Naive thymus-derived CD4-positive, alpha-beta T cell (primary cell): ENCODE results near the gene ECE2. TPM values are rescaled to one million over a fixed set of nuclear protein-coding genes. Genes with fewer than 3 reads are reported as not detected.

Experiments
- ATAC-seq: fragments of 150-1000 bp; cut with Tn5 transposase; 2 replicates; pipeline ENCODE4 v1.10.0; 2021; ENCODE audit warnings: mild to moderate bottlenecking, moderate library complexity
- CTCF ChIA-PET: fragments of 350-600 bp; sonication (Branson Sonifier 250); formaldehyde crosslinking; loops from one replicate; lab custom pipeline; 2021; ENCODE audit warnings: antibody characterized with exemption; lab: Charles Lee
- POLR2A ChIA-PET: fragments of 350-600 bp; sonication (Branson Sonifier 250); formaldehyde crosslinking; loops from one replicate; lab custom pipeline; 2021; ENCODE audit warnings: antibody characterized with exemption, inconsistent platforms; lab: Charles Lee
- DNase-seq, 9 donors: peaks; one replicate each; pipeline versions ENCODE4 v3.0.0 to v3.0.0-alpha.2; 2020 to 2022; ENCODE audit warnings: mixed read lengths in 1 of 9
- H3K27ac ChIP-seq: one replicate; pipeline ENCODE4 v1.7.0; 2013; ENCODE audit warnings: mild to moderate bottlenecking, low read depth, low read length, moderate library complexity
- H3K27me3 ChIP-seq, 2 donors: one replicate each; pipeline ENCODE4 v1.7.0; 2013; ENCODE audit warnings: low read length in 2 of 2, mild to moderate bottlenecking in 2 of 2, moderate library complexity in 2 of 2; ENCODE audit not compliant: control insufficient read depth in 2 of 2, insufficient read depth in 2 of 2
- H3K36me3 ChIP-seq, 3 experiments: 1 replicate in 2 of 3; 2 replicates in 1 of 3; pipeline ENCODE4 v1.7.0; 2013; ENCODE audit warnings: low read length in 3 of 3, mild to moderate bottlenecking in 3 of 3, moderate library complexity in 1 of 3; ENCODE audit not compliant: insufficient read depth in 3 of 3, control insufficient read depth in 2 of 3
- H3K4me1 ChIP-seq, 2 donors: one replicate each; pipeline ENCODE4 v1.7.0; 2013; ENCODE audit warnings: low read length in 2 of 2, mild to moderate bottlenecking in 2 of 2, moderate library complexity in 1 of 2; ENCODE audit not compliant: control insufficient read depth in 2 of 2, insufficient read depth in 2 of 2
- H3K4me3 ChIP-seq: 2 replicates; pipeline ENCODE4 v1.7.0; 2013; ENCODE audit warnings: mild to moderate bottlenecking, low read length
- H3K9me3 ChIP-seq, 3 experiments: 1 replicate in 2 of 3; 2 replicates in 1 of 3; pipeline ENCODE4 v1.7.0; 2013; ENCODE audit warnings: low read length in 3 of 3; ENCODE audit not compliant: control insufficient read depth in 2 of 3
- H3K27ac Mint-ChIP-seq, 9 donors: one replicate each; pipeline ENCODE4 v1.8.0; 2020 to 2022; ENCODE audit warnings: mixed read lengths in 9 of 9, mild to moderate bottlenecking in 8 of 9, moderate library complexity in 5 of 9, inconsistent platforms in 2 of 9
- H3K27me3 Mint-ChIP-seq, 5 donors: one replicate each; pipeline ENCODE4 v1.8.0; 2021 to 2022; ENCODE audit warnings: mixed read lengths in 5 of 5, mild to moderate bottlenecking in 1 of 5
- H3K36me3 Mint-ChIP-seq, 5 donors: one replicate each; pipeline ENCODE4 v1.8.0; 2020 to 2022; ENCODE audit warnings: mixed read lengths in 5 of 5, mild to moderate bottlenecking in 3 of 5, inconsistent platforms in 1 of 5
- H3K4me1 Mint-ChIP-seq, 7 donors: one replicate each; pipeline ENCODE4 v1.8.0; 2020 to 2022; ENCODE audit warnings: mixed read lengths in 7 of 7, mild to moderate bottlenecking in 3 of 7, inconsistent platforms in 1 of 7
- H3K4me3 Mint-ChIP-seq, 10 donors: one replicate each; pipeline ENCODE4 v1.8.0; 2020 to 2022; ENCODE audit warnings: mild to moderate bottlenecking in 10 of 10, mixed read lengths in 10 of 10, moderate library complexity in 6 of 10, inconsistent platforms in 2 of 10
- H3K9me3 Mint-ChIP-seq, 11 donors: one replicate each; pipeline ENCODE4 v1.8.0; 2020 to 2022; ENCODE audit warnings: mixed read lengths in 11 of 11, mild to moderate bottlenecking in 4 of 11, inconsistent platforms in 1 of 11, moderate library complexity in 1 of 11
- intact Hi-C, 2 donors: fragments of 100-400 bp; cut with micrococcal nuclease; formaldehyde crosslinking; loops; one replicate each; pipeline ENCODE4 v1.15.1; 2023
- polyA plus RNA-seq, 2 donors: library from polyadenylated mRNA; unstranded; fragments of 300-500 nt; fragmentation: Illumina TruSeq; gene quantifications; one replicate each; pipeline ENCODE4 v1.2.3, GENCODE V29; 2021
- total RNA-seq, 6 experiments: library from RNA in 5 of 6; stranded (reverse) in 5 of 6; gene quantifications; 1 replicate in 5 of 6; 2 replicates in 1 of 6; pipeline ENCODE4 v1.2.3 and lab custom pipeline; 2021 to 2026

Gene ECE2
- total and polyA plus RNA-seq, 7 experiments from 2014 or later = not detected

DNA sequence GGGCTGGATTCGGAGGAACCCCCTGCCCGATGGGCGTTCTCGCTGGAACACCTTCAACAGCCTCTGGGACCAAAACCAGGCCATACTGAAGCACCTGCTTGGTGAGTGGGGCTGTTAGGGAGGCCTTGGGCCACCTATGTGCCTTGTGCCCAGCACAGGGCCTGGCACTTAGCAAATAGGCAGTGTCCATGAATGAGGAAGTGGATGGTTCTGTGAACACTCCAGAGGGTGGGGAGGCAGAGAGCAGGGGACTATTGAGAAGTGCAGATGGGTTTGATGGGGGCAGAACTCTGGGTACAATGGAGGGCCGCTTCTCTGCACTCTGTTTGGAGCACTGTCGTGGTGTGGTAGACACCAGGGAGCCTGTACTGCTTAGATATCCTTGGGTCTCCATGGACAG is 1.5 kb downstream of the ECE2 start:
- intact Hi-C loops = no loop called here
- peaks cover 0 to 3% of the 10 kb centered on the region in 2 donors for H3K27me3 ChIP-seq
- peaks cover 0 to 8% (median 3%) of the 10 kb centered on the region in 7 donors for H3K4me1 Mint-ChIP-seq
- H3K27me3 Mint-ChIP-seq = peaks cover 34 to 57% (median 38%) of the 10 kb centered on the region in 5 donors
- no peak overlapping the region for H3K27ac ChIP-seq
- no peaks in the 10 kb centered on the region for H3K36me3 ChIP-seq
- H3K27ac Mint-ChIP-seq = no peak overlapping the region
- ATAC-seq = peak; percentile 24
- ChIA-PET CTCF (interaction anchor here (0.6 kb wide), 1 partner anchor 54 kb away, joined by 4 read pairs; no protein-coding TSS in a partner anchor), POLR2A (interaction anchor here (1.5 kb wide), 1 partner anchor 10 kb away, joined by 4 read pairs; no protein-coding TSS in a partner anchor)
- H3K4me1 ChIP-seq = no peaks in the 10 kb centered on the region
- H3K9me3 ChIP-seq = no peaks in the 10 kb centered on the region
- H3K36me3 Mint-ChIP-seq = no peaks in the 10 kb centered on the region
- H3K4me3 Mint-ChIP-seq = peak overlapping the region in 1 of 10 donors; percentile 37
- no peak for DNase-seq
- no peak overlapping the region for H3K4me3 ChIP-seq
- peaks cover 0 to 2% (median 0%) of the 10 kb centered on the region in 11 donors for H3K9me3 Mint-ChIP-seq

GRCh38 chr3:184282941-184283340 is 7.1 kb downstream of the ECE2 start:
- ChIA-PET CTCF (interaction anchor here (1.1 kb wide), 1 partner anchor 57 kb away, joined by 3 read pairs; no protein-coding TSS in a partner anchor), POLR2A (no interaction called here)
- ATAC-seq (no peak), DNase-seq (no peak)
- no peaks in the 10 kb centered on the region for H3K9me3 ChIP-seq
- no peaks in the 10 kb centered on the region for H3K4me1 ChIP-seq
- H3K36me3 ChIP-seq = no peaks in the 10 kb centered on the region
- H3K27ac Mint-ChIP-seq = no peak overlapping the region
- no peaks in the 10 kb centered on the region for H3K27me3 ChIP-seq
- no peaks in the 10 kb centered on the region for H3K9me3 Mint-ChIP-seq
- intact Hi-C loops = no loop called here
- H3K27ac ChIP-seq = no peak overlapping the region
- no peak overlapping the region for H3K4me3 ChIP-seq
- H3K4me3 Mint-ChIP-seq = no peak overlapping the region
- H3K4me1 Mint-ChIP-seq = no peaks in the 10 kb centered on the region
- H3K27me3 Mint-ChIP-seq = peaks cover 5 to 32% (median 18%) of the 10 kb centered on the region in 5 donors
- H3K36me3 Mint-ChIP-seq = no peaks in the 10 kb centered on the region

GRCh38 chr3:184283681-184284080 is 7.9 kb downstream of the ECE2 start:
- Histone ChIP-seq H3K36me3 (no peaks in the 10 kb centered on the region), H3K27ac (no peak overlapping the region), H3K9me3 (no peaks in the 10 kb centered on the region), H3K4me1 (no peaks in the 10 kb centered on the region), H3K4me3 (no peak overlapping the region), H3K27me3 (no peaks in the 10 kb centered on the region)
- H3K4me3 Mint-ChIP-seq = no peak overlapping the region
- POLR2A ChIA-PET = no interaction called here
- H3K36me3 Mint-ChIP-seq = no peaks in the 10 kb centered on the region
- intact Hi-C loops = no loop called here
- ATAC-seq (no peak), DNase-seq (no peak)
- no peaks in the 10 kb centered on the region for H3K9me3 Mint-ChIP-seq
- H3K4me1 Mint-ChIP-seq = no peaks in the 10 kb centered on the region
- peaks cover 9 to 32% (median 14%) of the 10 kb centered on the region in 5 donors for H3K27me3 Mint-ChIP-seq
- CTCF ChIA-PET = interaction anchor here (1.1 kb wide), 1 partner anchor 58 kb away, joined by 3 read pairs; no protein-coding TSS in a partner anchor
- no peak overlapping the region for H3K27ac Mint-ChIP-seq

DNA sequence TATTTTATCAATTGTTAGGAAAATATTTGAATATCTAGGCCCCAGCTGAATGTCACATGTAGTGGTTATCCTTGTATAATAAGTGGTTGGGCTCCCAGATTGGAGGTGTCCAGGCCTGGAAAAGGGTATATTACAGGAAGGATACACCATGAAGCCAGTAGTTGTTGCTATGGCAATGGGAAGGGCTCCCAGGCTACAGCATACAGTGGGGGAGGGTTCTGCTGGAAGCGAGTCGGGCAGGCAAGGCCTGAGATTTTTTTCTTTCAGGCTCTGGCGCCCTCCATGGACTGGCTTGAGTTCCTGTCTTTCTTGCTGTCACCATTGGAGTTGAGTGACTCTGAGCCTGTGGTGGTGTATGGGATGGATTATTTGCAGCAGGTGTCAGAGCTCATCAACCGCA is 8.9 kb downstream of the ECE2 start:
- Mint-ChIP-seq H3K4me1 (no peaks in the 10 kb centered on the region), H3K4me3 (no peak overlapping the region), H3K27ac (no peak overlapping the region), H3K9me3 (no peaks in the 10 kb centered on the region), H3K27me3 (peaks cover 9 to 31% (median 14%) of the 10 kb centered on the region in 5 donors), H3K36me3 (no peaks in the 10 kb centered on the region)
- H3K27me3 ChIP-seq = no peaks in the 10 kb centered on the region
- DNase-seq (peak in 1 of 9 donors; percentile 19), ATAC-seq (peak; percentile 27)
- no peaks in the 10 kb centered on the region for H3K4me1 ChIP-seq
- H3K9me3 ChIP-seq = no peaks in the 10 kb centered on the region
- no peak overlapping the region for H3K27ac ChIP-seq
- H3K36me3 ChIP-seq = no peaks in the 10 kb centered on the region
- H3K4me3 ChIP-seq = no peak overlapping the region
- intact Hi-C loops = no loop called here
- POLR2A ChIA-PET = no interaction called here
- CTCF ChIA-PET = no interaction called here

- peak overlapping the region in 1 of 9 donors; percentile 34 for H3K27ac Mint-ChIP-seq
- ATAC-seq (peak; percentile 67), DNase-seq (peak in 8 of 9 donors; percentile 18 to 71 (median 38))
- no peaks in the 10 kb centered on the region for H3K4me1 Mint-ChIP-seq
- H3K9me3 Mint-ChIP-seq = no peaks in the 10 kb centered on the region
- H3K4me1 ChIP-seq = no peaks in the 10 kb centered on the region
- no peak overlapping the region for H3K4me3 ChIP-seq
- intact Hi-C loops = loop anchor here (1.0 to 2.0 kb wide), 6 partner anchors 39 to 394 kb away; partner anchors contain the start of genes ALG3 (in 1 of the 2) and EEF1AKMT4 (in 1 of the 2)
- ChIA-PET CTCF (no interaction called here), POLR2A (no interaction called here)
- H3K27me3 Mint-ChIP-seq = peaks cover 9 to 28% (median 11%) of the 10 kb centered on the region in 5 donors
- H3K9me3 ChIP-seq = no peaks in the 10 kb centered on the region
- no peak overlapping the region for H3K27ac ChIP-seq
- H3K4me3 Mint-ChIP-seq = no peak overlapping the region
- no peaks in the 10 kb centered on the region for H3K36me3 ChIP-seq
- no peaks in the 10 kb centered on the region for H3K27me3 ChIP-seq
- H3K36me3 Mint-ChIP-seq = no peaks in the 10 kb centered on the region
Observed at GRCh38 chr3:184289426-184289938, 13.7 kb downstream of the ECE2 start.

GRCh38 chr3:184290331-184290730 is 14.5 kb downstream of the ECE2 start:
- H3K27me3 Mint-ChIP-seq = peaks cover 9 to 28% (median 11%) of the 10 kb centered on the region in 5 donors
- no peak for DNase-seq
- no peak overlapping the region for H3K27ac Mint-ChIP-seq
- no peaks in the 10 kb centered on the region for H3K36me3 Mint-ChIP-seq
- no peak overlapping the region for H3K4me3 ChIP-seq
- no peaks in the 10 kb centered on the region for H3K4me1 ChIP-seq
- ChIA-PET CTCF (no interaction called here), POLR2A (no interaction called here)
- no peak overlapping the region for H3K4me3 Mint-ChIP-seq
- ATAC-seq = no peak
- H3K27me3 ChIP-seq = no peaks in the 10 kb centered on the region
- no peaks in the 10 kb centered on the region for H3K9me3 ChIP-seq
- no peaks in the 10 kb centered on the region for H3K36me3 ChIP-seq
- no peaks in the 10 kb centered on the region for H3K9me3 Mint-ChIP-seq
- H3K4me1 Mint-ChIP-seq = no peaks in the 10 kb centered on the region
- intact Hi-C loops = no loop called here
- H3K27ac ChIP-seq = no peak overlapping the region
